SKM-1 treated with dmso at 0.1 percent for 144 hours (cell line): ENCODE results near the gene P2RX5.
"Not testable (repeated sequence)": the region's sequence is repeated elsewhere in the genome, so short reads cannot be mapped to it uniquely, and the experiment has no call there.

Experiments used
- DNase-seq: peaks from one replicate; lab custom pipeline; 2025; ENCODE audit not compliant: unreplicated experiment; lab: John Stamatoyannopoulos, UW

P2RX5 gene

GRCh38 chr17:3695723-3696411, at the start of gene P2RX5:
Gene P2RX5 (minus strand): TSS chr17:3696155. CDS start chr17:3696005, 150 bp downstream.
- peak; percentile 44 for DNase-seq

GRCh38 chr17:3745071-3745470, 49.1 kb upstream of the P2RX5 start:
- DNase-seq = no peak

GRCh38 chr17:3744014-3744413, 48.1 kb upstream of the P2RX5 start:
- DNase-seq = no peak

- DNase-seq = no peak
Measured at GRCh38 chr17:3740611-3741073, 44.7 kb upstream of the P2RX5 start.

GRCh38 chr17:3739422-3740124, 43.6 kb upstream of the P2RX5 start:
- DNase-seq = no peak

- no peak for DNase-seq
Measured at GRCh38 chr17:3738562-3739295, 42.8 kb upstream of the P2RX5 start.

- no peak for DNase-seq
Measured at GRCh38 chr17:3735515-3735914, 39.6 kb upstream of the P2RX5 start.

GRCh38 chr17:3734911-3735276, 38.9 kb upstream of the P2RX5 start:
- DNase-seq = not testable (repeated sequence)

- no peak for DNase-seq
Measured at GRCh38 chr17:3732210-3732621, 36.3 kb upstream of the P2RX5 start.

GRCh38 chr17:3730881-3731429, 35.0 kb upstream of the P2RX5 start:
- no peak for DNase-seq

- no peak for DNase-seq
Measured at GRCh38 chr17:3729881-3730280, 33.9 kb upstream of the P2RX5 start.

- not testable (repeated sequence) for DNase-seq
Measured at GRCh38 chr17:3728099-3728498, 32.1 kb upstream of the P2RX5 start.

- DNase-seq = no peak
Measured at GRCh38 chr17:3727041-3727440, 31.1 kb upstream of the P2RX5 start.

- DNase-seq = no peak
Measured at GRCh38 chr17:3724378-3725077, 28.6 kb upstream of the P2RX5 start.

GRCh38 chr17:3723556-3724377, 27.8 kb upstream of the P2RX5 start, which contains the start of gene HASPIN:
Gene HASPIN (plus strand): TSS chr17:3723903. CDS start chr17:3723936, 33 bp downstream.
- DNase-seq = peak; percentile 25

GRCh38 chr17:3723188-3723555, 27.2 kb upstream of the P2RX5 start:
- DNase-seq = no peak

- no peak for DNase-seq
Measured at GRCh38 chr17:3722716-3723115, 26.8 kb upstream of the P2RX5 start.

GRCh38 chr17:3719265-3719664, 23.3 kb upstream of the P2RX5 start:
- no peak for DNase-seq

- no peak for DNase-seq
Measured at GRCh38 chr17:3718201-3718600, 22.2 kb upstream of the P2RX5 start.

GRCh38 chr17:3715296-3715695, 19.3 kb upstream of the P2RX5 start:
- no peak for DNase-seq
